Parathyroid adenoma (tissue), 2 donors: ENCODE measurements around the gene MTFR2.
"Not testable (repeated sequence)": the region's sequence is repeated elsewhere in the genome, so short reads cannot be mapped to it uniquely, and the experiment has no call there.

Experiments used
- H2AFZ ChIP-seq: fragments of 300-600 bp; sonication (generic); one replicate; pipeline ENCODE4 v1.7.0; 2017; ENCODE audit warnings: antibody characterized with exemption, mild to moderate bottlenecking
- H3K27ac ChIP-seq: fragments of 300-600 bp; sonication (generic); one replicate; pipeline ENCODE4 v1.7.0; 2017
- H3K27me3 ChIP-seq: fragments of 300-600 bp; sonication (generic); one replicate; pipeline ENCODE4 v1.7.0; 2017; ENCODE audit warnings: low read length; ENCODE audit not compliant: control insufficient read depth, insufficient read depth
- H3K36me3 ChIP-seq: fragments of 300-600 bp; sonication (generic); one replicate; pipeline ENCODE4 v1.7.0; 2017; ENCODE audit warnings: low read length; ENCODE audit not compliant: control insufficient read depth, insufficient read depth
- H3K4me1 ChIP-seq: fragments of 300-600 bp; sonication (generic); one replicate; pipeline ENCODE4 v1.7.0; 2017; ENCODE audit warnings: control low read depth
- H3K4me2 ChIP-seq: fragments of 300-600 bp; sonication (generic); one replicate; pipeline ENCODE4 v1.7.0; 2017; ENCODE audit warnings: low read length
- H3K4me3 ChIP-seq: fragments of 300-600 bp; sonication (generic); one replicate; pipeline ENCODE4 v1.7.0; 2017; ENCODE audit warnings: low read depth, low read length
- H3K79me2 ChIP-seq: fragments of 300-600 bp; sonication (generic); one replicate; pipeline ENCODE4 v1.7.0; 2017; ENCODE audit warnings: control low read depth
- H3K9ac ChIP-seq: fragments of 300-600 bp; sonication (generic); one replicate; pipeline ENCODE4 v1.7.0; 2017; ENCODE audit warnings: mild to moderate bottlenecking
- H3K9me3 ChIP-seq: fragments of 300-600 bp; sonication (generic); one replicate; pipeline ENCODE4 v1.7.0; 2017; ENCODE audit warnings: low read length; ENCODE audit not compliant: control insufficient read depth
- CTCF ChIP-seq: fragments of 300-600 bp; sonication (generic); IDR thresholded peaks from one replicate; pipeline ENCODE4 v1.7.0; 2017; ENCODE audit warnings: antibody characterized with exemption, mild to moderate bottlenecking
- donor health status: primary hyperparathyroidism.

Gene MTFR2

GRCh38 chr6:136225496-136225895 is 24.6 kb downstream of the MTFR2 start:
- Histone ChIP-seq H3K27ac (no peak overlapping the region), H3K9ac (no peak overlapping the region), H3K9me3 (no peaks in the 10 kb centered on the region), H3K4me2 (no peak overlapping the region), H3K27me3 (no peaks in the 10 kb centered on the region), H3K36me3 (no peaks in the 10 kb centered on the region), H3K4me3 (no peak overlapping the region), H3K79me2 (no peaks in the 10 kb centered on the region), H3K4me1 (no peaks in the 10 kb centered on the region), H2AFZ (no peak overlapping the region)
- no peak for TF ChIP-seq CTCF

DNA sequence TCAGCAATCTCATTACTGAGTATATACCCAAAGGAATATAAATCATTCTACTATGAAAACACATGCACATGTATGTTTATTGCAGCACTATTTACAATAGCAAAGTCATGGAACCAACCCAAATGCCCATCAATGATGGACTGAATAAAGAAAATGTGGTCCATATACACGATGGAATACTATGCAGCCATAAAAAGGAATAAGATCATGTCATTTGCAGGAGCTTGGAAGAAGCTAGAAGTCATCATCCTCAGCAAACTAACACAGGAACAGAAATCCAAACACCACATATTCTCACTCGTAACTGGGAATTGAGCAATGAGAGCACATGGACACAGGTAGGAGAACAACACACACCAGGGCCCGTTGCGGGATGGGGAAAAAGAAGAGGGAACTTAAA is 25.1 kb downstream of the MTFR2 start:
- H3K4me2 ChIP-seq, H3K27ac ChIP-seq, H2AFZ ChIP-seq, H3K36me3 ChIP-seq, H3K27me3 ChIP-seq, H3K79me2 ChIP-seq, H3K4me3 ChIP-seq, H3K9ac ChIP-seq, H3K4me1 ChIP-seq, H3K9me3 ChIP-seq: not testable (repeated sequence)

DNA sequence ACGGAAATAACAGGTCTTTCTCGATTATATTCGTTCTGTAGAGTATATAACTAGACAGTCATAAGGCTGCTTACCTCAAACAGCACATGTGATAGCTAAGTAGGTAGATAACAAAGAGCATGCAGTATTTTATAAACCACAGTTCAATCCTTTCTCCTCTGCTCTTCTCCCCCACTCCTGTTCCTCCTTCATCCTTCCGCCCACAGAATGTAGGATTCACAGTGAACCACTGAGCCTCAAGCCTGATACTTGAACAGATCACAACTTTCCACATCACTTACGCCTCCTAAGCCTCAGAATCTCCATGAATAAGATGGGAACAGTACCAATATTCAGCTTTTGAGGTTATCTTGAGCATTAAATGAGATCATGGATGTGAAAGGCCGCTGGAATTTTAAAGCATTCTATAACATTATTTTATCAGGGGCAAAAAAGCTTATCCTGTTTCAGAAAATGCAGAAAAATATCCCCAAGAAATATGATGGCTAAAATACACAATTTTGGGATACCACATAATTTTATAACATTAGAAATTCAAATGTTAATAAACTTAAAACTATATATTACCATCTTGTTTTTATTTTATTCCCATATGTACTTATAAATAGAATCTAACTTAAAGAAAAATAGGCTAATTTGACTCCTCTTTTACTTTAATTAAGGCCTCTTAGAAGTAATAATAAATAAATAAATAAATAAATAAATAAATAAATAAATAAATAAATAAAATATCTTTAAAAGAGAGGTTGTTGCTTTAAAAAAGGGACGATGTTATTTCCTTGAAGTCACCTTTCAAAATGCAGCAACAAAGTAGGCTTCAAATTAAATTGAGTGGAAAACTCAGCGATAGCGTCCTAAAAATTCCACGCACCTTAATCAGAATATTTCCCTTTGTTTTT is 33.4 kb downstream of the MTFR2 start:
- H3K27me3 ChIP-seq: no peaks in the 10 kb centered on the region
- no peaks in the 10 kb centered on the region for H3K36me3 ChIP-seq
- no peak overlapping the region for H3K4me2 ChIP-seq
- H3K9me3 ChIP-seq: no peaks in the 10 kb centered on the region
- no peak overlapping the region for H3K27ac ChIP-seq
- H3K9ac ChIP-seq: no peak overlapping the region
- TF ChIP-seq CTCF: no peak
- H3K4me3 ChIP-seq: no peak overlapping the region
- H3K4me1 ChIP-seq: no peaks in the 10 kb centered on the region
- no peaks in the 10 kb centered on the region for H3K79me2 ChIP-seq
- no peak overlapping the region for H2AFZ ChIP-seq

DNA sequence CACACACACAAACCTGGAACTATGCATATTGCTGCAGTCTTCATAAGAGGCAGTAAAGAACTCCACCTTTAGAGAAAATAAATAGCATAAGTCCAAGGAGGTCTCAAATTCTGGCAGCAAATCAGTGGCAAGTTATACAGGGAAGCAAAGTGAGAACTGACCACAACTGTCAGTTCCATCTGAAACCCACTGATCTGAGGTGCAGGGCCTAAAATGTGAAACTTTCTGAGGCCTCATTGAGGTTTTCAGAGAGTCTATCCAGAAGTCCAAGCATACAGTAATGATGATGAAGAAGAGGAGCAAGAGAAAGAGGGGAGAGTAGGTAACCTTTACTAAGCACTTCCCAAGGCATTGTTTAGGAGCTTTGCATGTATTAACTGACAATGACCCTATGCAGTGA is 36.3 kb downstream of the MTFR2 start:
- Histone ChIP-seq H3K27me3 (no peaks in the 10 kb centered on the region), H3K79me2 (no peaks in the 10 kb centered on the region), H2AFZ (no peak overlapping the region), H3K9ac (no peak overlapping the region), H3K9me3 (no peaks in the 10 kb centered on the region), H3K4me3 (no peak overlapping the region), H3K4me2 (no peak overlapping the region), H3K4me1 (no peaks in the 10 kb centered on the region), H3K27ac (no peak overlapping the region), H3K36me3 (no peaks in the 10 kb centered on the region)
- no peak for TF ChIP-seq CTCF

DNA sequence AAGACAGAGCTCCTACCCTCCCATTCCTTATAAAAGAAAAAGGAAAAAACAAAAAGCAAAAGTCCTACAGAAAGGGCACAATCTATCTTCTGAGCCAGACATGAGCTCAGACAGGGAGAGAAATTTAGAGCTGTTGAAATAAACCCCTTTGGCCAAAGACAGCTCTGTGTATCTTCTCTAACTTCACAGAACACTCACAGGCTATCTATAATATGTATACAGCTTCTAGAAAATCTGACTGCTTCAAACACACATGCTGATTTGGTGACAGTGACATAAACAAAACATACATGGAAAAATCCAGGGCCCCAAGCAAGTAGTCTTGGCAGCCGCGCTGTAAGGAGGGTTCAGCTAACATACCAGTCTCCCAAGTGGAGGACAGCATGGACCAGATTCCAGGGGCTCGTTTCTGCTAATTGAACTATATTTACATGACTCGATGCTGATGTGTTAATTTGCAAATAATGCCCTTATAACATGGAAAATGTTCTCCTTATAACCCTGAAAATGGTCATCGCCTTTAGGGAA is 37.0 kb downstream of the MTFR2 start:
- H2AFZ ChIP-seq: no peak overlapping the region
- H3K36me3 ChIP-seq: no peaks in the 10 kb centered on the region
- H3K4me1 ChIP-seq: no peaks in the 10 kb centered on the region
- H3K27me3 ChIP-seq: no peaks in the 10 kb centered on the region
- H3K27ac ChIP-seq: no peak overlapping the region
- H3K9ac ChIP-seq: no peak overlapping the region
- H3K9me3 ChIP-seq: no peaks in the 10 kb centered on the region
- H3K4me3 ChIP-seq: no peak overlapping the region
- no peak for TF ChIP-seq CTCF
- no peak overlapping the region for H3K4me2 ChIP-seq
- no peaks in the 10 kb centered on the region for H3K79me2 ChIP-seq
